ENCODE data around the gene AGAP6. TPM values are rescaled to one million over a fixed set of nuclear protein-coding genes. Genes with fewer than 3 reads are reported as not detected.

AGAP6 gene
- total and polyA plus RNA-seq, 2 donors (not counting 3 experiments of a cell fraction or from before 2014, with no cell fraction given), result 12.7 to 14.7 TPM

Small RNAs within 50 kb of the gene (small RNA-seq; reads per million reads assigned to genes)
- not detected for gene RNA5SP317 (ENCODE audit: insufficient read depth, insufficient read length, low read depth, low replicate concordance)
- gene SNORA74C-2 (ENCODE audit: insufficient read depth, insufficient read length, low read depth, low replicate concordance), result not detected

Other genes with a start within 250 kb of the AGAP6 start
- gene OGDHL, start 226.1 kb upstream of the AGAP6 start, total RNA-seq, result 0.58 and 1.0 TPM in 2 replicates
- gene OGDHL, start 226.1 kb upstream of the AGAP6 start, polyA plus RNA-seq, result 0.43 and 0.72 TPM in 2 replicates
- gene PARG, start 46.4 kb upstream of the AGAP6 start, total RNA-seq, result 25.3 and 27.6 TPM in 2 replicates
- gene PARG, start 46.4 kb upstream of the AGAP6 start, polyA plus RNA-seq, result 5.5 and 6.1 TPM in 2 replicates
- gene TIMM23B, start 46.4 kb upstream of the AGAP6 start, total RNA-seq, result 18.7 and 19.4 TPM in 2 replicates
- 10.6 and 14.4 TPM in 2 replicates for gene TIMM23B, start 46.4 kb upstream of the AGAP6 start, polyA plus RNA-seq
- 45.1 and 50.1 TPM in 2 replicates for gene WASHC2A, start 79.5 kb downstream of the AGAP6 start, total RNA-seq
- gene WASHC2A, start 79.5 kb downstream of the AGAP6 start, polyA plus RNA-seq, result 11.8 and 15.1 TPM in 2 replicates